HuH-7 (cell line): ENCODE measurements around the gene LRRC18.

ENCODE experiments used
- DNase-seq: peaks from one replicate; pipeline ENCODE4 v3.0.0; 2011; ENCODE audit warnings: low spot score

LRRC18 gene

DNA sequence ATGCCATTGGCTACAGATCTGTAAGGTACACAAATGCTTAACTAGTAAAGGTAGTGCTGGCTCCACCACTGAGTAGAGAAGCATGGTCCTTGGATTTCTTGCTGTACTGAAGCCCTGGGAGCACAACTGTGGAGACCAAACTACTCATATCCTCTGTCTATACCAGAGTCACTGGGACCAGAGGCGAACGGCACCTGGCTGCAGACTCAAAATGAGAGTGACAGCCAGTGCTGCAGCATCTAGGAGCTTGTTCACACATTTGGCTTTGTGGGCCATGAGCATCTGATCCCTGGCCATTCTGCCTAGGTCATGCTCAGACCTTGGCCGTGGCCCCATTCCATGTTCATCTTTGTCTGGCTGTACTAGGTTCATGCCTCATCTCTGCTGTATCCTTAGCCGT is 31.9 kb downstream of the LRRC18 start:
- no peak for DNase-seq

DNA sequence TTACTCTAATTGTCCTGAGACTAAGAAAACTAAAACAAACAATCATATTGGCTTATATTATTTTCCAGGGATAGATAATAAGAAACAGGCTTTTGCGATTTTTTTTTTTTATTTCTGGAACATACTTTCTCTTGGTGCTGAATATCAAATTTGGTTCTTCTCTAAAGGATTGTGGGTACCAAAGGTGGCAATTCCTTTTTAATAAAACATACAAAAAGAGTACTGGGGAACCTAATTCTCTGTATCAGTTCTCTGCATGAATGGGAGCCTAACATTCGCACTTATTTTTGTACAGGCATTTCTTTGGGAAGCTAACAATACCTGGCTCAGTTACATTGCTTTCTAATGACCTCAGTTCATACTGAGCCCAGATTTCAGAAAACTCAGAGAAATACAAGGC is 32.8 kb downstream of the LRRC18 start:
- no peak for DNase-seq

DNA sequence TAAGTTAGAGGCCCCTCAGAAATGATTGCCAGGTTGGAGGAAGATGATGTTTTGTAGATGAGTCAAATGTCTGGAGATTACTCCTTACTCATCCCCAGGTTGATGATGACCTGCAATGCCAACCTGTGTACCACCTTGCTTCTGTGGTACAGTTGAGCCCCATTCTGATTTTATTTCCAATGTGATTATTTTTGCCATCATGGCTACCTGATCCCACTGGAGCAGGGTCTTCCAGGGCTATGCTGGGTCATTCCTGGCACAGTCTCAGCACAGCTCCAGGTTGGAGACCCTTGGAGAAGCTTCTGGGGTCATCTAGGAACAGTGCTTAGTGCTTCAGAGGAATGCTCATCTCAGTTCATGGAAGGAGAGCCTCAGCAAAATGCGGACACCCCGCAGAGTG is 34.3 kb downstream of the LRRC18 start:
- no peak for DNase-seq

DNA sequence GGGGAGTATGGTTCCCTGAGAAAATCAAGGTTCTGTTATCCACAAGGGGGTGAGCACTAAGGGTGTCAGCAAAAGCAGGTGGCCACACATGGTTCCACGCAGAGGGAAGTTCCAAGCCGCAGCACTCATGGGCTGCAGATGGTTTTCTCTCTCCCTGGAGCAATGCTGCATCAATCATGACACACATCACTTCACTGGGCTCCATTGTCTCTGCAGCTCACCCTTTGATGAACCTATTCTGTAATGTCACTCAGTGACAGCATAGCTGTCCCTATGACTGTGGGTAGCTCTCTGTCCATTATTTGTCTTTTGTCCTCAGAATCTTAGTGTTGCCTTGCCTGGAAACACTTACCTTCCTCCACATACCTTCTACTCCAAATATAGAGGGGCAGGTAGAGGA is 34.8 kb downstream of the LRRC18 start:
- DNase-seq: no peak

- no peak for DNase-seq
Measured at GRCh38 chr10:48903151-48903550, 36.5 kb downstream of the LRRC18 start.

- DNase-seq: no peak
Measured at GRCh38 chr10:48902096-48902495, 37.5 kb downstream of the LRRC18 start.

DNA sequence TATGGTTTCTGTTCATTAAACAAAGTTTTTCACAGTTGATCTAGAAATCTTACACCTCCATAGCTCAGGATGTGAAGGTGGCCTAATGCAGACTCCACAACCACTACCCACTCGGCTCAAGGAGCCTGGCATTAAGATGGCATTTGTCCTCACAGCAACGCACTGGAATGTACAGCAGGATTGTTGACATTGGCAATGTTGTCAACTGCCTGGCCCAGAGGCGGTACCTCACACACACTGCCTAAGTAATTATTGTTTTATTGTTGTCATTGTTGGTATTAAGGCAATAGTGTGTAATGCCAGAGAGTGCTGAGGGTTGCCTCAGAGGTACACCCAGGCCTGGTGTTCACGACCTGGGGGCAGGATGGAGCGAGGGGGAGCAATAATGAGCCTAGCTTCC is 38.3 kb downstream of the LRRC18 start:
- no peak for DNase-seq

- DNase-seq: no peak
Measured at GRCh38 chr10:48900371-48900801, 39.3 kb downstream of the LRRC18 start.

GRCh38 chr10:48899781-48900180 is 39.9 kb downstream of the LRRC18 start:
- no peak for DNase-seq

DNA sequence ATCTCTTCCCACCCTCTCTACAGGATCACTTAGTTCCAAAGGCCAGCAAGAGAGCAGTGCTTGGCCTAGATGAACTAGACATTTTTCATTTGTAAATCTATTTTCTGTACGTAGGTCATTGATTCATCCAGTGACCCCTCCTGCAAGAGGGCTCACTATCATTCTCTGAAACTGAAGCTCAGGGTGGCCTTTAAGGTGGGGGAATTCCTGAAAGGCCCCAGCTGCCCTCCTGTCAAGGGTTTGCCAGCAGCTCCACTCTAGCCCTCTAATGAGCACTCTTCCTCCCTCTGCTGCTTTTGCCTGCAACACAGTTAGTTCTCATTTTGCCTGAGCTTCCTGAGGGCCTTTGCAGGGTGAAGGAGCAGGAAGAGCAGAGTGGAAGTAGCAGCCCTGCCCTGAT is 41.2 kb downstream of the LRRC18 start:
- no peak for DNase-seq

DNA sequence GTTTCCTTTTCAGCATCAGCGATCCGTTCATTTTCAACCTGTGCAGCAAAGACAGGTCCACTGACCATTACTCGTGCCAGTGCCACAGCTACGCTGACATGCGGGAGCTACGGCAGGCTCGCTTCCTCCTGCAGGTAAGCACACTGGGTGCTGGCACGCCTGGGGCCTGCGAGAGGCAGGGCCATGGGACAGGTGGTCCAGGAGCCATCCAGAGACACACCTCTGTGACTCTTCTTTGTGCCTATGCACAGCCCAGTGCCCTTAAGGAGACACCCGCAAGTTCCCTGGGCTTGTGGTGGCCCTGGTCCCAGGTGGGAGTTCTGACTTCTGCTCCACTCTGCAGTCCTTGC is 42.2 kb downstream of the LRRC18 start:
- no peak for DNase-seq

DNA sequence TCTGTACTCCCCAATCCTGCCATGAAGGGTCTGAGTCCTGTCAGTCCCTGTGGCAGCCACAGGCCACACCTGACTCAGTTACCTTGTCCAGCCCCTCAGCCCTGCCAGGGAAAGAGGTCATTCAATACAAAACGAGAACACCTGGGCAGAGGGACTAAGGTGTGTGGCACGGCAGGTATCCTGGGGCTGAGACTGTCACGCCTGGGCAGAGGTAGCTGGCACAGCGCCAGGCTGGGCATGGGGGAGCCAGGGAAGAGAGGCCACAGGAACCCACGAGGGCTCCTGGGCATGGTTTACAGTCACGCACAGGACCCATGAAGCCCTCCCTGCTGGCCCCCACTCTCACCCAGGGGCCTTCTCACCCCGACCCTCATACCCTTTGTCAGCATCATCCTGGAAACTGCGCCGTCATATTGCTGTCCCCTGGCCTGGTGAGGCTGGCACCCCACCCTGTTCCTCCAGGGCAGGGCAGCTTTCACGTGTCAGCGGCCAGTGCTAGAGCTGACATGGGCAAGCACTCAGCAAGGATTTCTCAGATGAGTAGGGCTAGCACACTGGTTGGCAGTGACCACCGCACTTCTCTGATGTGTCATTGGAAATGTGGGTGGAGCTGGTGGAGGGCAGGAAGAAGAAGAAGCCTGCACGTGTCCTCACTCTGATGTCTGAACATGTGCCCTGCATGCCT is 42.7 kb downstream of the LRRC18 start:
- no peak for DNase-seq

DNA sequence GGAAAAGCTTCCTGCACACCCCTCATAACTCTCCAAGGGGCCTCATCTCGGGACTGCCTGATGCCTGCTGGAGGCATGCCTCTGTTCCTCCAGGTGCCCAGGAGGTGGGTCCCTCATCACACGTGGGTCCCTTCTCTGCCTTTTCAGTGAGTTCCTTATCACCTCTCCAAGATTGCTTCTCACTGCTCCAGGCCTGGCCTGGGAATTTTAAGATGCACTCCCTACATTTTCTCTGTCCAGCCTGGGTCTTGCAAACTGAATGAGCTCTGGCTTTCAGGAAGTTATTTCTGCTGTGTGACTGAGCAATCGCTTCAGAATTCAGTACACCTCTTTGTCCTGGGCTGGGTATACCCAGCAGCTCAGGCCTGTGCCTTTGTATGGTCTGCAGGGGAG is 43.8 kb downstream of the LRRC18 start:
- DNase-seq: no peak

- no peak for DNase-seq
Measured at GRCh38 chr10:48894911-48895802, 44.5 kb downstream of the LRRC18 start.

- DNase-seq: no peak
Measured at GRCh38 chr10:48890888-48891850, 48.5 kb downstream of the LRRC18 start.

DNA sequence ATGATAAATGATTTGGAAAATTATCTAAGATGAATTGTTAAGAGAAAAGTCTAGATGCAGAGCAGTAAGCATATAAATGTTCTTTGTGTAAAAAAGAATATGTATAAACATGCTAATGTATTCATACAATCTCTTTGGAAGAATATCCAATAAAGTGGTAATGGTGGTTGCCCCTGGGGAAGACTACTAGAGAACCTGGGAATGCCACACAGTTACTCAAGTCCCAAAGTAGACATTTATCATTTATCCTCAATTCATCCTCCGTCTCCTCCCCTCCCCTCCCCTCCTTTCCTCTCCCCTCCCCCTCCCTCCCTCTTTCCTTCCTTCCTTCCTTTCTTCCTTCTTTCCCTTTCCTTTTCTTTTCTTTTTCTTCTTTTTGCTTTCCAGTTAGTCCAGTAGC is 51.7 kb downstream of the LRRC18 start:
- DNase-seq: no peak

GRCh38 chr10:48885376-48885775 is 54.3 kb downstream of the LRRC18 start:
- peak; percentile 19 for DNase-seq

GRCh38 chr10:48884179-48885045 is 55.2 kb downstream of the LRRC18 start:
- no peak for DNase-seq

- DNase-seq: no peak
Measured at GRCh38 chr10:48883701-48884100, 55.9 kb downstream of the LRRC18 start.

- DNase-seq: no peak
Measured at GRCh38 chr10:48882881-48883280, 56.8 kb downstream of the LRRC18 start.

DNA sequence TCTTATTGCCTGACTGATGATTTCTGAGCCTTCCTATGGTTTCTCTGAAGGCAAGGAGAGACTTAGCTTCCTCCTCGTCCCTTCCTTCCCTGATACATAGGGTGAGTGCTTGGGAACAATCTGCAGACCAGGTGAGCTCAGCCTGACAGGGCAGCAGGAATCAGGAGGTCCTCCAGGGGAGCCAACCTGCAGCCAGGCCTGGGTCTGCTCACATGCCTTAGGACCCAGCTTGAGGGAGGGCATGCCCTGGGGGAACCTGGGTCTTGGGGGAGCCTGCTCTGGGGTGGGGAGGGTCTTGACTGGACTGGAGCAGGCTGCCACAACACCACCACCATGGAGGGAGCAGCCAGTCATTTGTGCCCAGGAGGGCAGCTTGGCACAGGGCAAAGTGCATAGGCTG is 57.7 kb downstream of the LRRC18 start:
- no peak for DNase-seq
